ENCODE data around the gene SESN1. TPM values are rescaled to one million over a fixed set of nuclear protein-coding genes. Genes with fewer than 3 reads are reported as not detected.

SESN1 gene
- total RNA-seq, 1 donor from 2014 or later = 50.0 TPM

DNA sequence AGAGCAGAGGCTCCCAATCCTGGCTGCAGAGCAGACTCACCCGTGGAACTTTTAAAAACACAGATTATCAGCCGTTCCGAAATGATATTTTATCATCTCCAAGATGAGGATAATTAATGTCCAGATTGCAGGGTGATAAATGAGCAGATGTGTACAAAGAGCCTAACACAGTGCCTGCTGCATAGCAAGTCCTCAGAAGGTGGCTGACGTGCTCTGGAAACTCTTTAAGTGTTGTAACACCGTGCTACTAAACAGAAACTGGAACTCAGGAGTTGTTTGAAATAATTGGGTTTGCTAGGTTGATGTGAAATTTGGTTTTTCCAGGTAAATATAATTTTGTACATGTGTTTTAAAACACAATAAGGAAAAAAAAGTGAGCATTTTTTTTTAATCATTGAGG, 128.4 kb downstream of the SESN1 start:
- DNase-seq (ENCODE audit: low read depth) = no peak

- DNase-seq (ENCODE audit: low read depth) = no peak
Measured at GRCh38 chr6:108961985-108962384, 132.7 kb downstream of the SESN1 start.

DNA sequence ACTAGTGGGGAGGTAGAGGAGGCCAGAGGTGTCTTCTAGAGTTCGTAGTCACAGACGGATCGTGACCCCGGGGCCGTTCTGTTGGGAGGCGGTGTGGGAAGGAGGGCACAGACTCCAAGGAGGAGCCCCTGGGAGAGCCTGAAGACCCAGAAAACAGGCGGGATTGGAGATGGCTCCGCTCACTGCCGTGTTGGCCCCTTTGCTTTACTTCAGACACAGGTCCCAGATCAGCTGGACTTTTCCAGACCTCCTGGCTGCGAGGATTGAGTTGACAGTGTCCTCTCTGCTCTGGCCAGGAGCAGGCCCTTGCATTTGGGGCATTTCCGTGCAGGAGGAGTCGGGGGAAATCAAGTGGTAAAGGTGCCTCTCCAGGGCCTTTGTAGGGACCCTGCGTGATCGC, 133.6 kb downstream of the SESN1 start:
- DNase-seq (ENCODE audit: low read depth) = no peak

DNA sequence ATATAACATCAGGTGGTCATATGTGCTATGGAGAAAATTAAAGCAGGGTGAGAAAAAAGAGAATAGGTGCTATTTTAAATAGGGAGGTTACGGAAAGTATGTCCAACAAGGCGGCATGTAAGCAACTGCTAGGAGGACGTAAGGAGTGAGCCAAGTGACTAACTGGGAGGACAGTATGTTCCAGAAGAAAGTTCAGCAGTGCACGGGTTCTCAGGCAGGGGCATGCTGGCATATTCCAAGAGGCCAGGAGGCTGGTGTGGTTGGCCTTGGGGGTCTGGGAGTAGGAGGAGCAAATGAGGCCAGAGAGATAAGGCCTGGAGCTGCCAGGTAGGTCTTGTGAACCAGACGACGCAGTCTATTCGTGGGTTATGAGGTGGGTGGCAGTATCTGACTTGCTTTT, 134.0 kb downstream of the SESN1 start:
- DNase-seq (ENCODE audit: low read depth) = no peak

DNA sequence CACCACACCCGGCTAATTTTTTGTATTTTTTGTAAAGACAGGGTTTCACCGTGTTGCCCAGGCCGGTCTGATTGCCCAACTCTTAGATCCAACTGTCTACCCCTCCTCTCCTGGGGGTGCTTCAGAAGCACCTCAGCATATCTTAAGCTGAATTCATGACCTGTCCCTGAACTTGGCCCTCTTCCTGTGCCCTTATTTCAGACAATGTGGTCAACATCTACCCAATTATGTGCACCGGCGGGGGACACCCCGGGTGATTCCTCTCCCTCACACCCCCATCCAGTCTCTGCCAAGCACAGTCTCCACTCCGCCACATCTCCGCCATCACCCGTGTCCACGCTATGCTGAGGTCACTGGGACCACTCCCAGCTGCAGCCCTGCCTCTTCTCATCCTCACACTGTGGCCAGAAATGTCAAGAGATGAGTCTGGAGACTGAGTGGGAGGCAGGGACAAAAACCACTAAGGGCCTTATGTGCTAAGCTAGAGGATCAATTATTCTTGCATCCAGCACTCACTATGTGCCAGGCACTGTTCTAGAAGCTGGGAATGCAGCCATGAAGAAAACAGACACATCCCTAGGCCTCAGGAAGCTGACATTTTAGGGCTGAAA, 134.6 kb downstream of the SESN1 start:
- no peak for DNase-seq (ENCODE audit: low read depth)

- no peak for DNase-seq (ENCODE audit: low read depth)
Measured at GRCh38 chr6:108958900-108959770, 135.5 kb downstream of the SESN1 start.

DNA sequence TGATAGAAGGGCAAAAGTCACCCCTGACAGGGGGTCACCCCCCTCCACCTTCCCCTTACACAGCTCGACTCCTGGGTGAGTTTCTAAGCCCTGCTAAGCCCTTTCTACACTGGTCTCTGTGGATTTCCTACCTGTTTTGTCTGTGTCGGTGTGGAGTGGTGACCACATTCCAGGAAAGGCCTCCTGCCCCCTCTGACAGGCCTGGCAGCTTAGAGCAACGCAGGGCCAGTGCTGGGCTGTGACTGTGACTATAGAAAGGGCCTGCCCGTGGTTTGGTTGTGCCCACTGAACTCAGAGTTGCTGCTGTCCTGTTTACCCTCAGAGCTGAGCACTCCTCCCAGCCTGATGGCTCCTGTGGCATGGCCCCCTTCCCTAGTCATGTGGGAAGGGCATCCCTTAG, 137.4 kb downstream of the SESN1 start:
- no peak for DNase-seq (ENCODE audit: low read depth)

- DNase-seq (ENCODE audit: low read depth) = no peak
Measured at GRCh38 chr6:108955329-108955949, 139.2 kb downstream of the SESN1 start.

DNA sequence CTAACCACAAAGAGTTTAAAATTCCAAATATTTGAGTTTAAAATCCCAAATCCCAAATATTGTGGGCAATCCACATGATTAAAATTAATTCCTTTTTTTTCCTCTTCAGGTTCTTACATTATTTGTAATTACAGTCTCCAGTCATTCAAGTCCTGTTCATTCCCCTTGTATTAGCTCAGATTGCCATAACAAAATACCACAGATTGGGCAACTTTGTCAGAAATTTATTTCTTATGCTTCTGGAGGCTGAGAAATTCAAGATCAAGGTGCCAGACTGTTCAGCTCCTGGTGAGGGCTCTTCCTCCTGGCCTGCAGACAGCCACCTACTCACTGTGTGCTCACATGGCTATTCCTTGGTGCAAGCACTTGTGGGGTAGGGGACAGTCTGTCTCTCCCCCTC, 141.0 kb downstream of the SESN1 start:
- DNase-seq (ENCODE audit: low read depth) = no peak

DNA sequence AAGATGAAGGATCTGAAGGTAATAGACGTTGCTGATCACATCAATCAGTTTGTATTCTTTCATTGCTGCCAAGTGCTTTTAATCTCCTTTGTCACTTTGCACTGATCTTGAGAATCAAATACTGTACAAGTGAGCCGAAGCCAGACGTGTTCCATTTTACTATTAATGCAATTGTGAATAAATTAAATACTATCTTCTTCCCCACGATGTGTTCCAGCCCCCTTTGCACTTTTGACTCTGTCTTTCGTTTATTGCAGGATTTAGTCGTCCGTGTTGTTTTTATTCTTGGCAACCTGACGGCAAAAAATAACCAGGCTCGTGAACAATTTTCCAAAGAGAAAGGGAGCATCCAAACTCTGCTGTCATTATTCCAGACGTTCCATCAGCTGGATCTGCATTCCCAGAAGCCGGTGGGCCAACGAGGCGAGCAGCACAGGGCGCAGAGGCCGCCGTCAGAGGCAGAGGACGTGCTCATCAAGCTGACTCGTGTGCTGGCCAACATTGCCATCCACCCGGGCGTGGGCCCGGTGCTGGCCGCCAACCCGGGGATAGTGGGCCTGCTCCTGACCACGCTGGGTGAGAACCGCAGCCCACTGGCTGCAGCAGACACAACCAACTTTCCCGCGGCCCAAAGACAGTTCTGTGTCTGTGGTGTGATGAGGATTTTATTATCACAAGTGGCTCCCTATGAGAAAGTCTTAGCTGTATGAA, 141.7 kb downstream of the SESN1 start:
- DNase-seq (ENCODE audit: low read depth) = peak; percentile 56

GRCh38 chr6:108951351-108951953, 143.2 kb downstream of the SESN1 start:
- DNase-seq (ENCODE audit: low read depth) = no peak

- DNase-seq (ENCODE audit: low read depth) = peak; percentile 46
Measured at GRCh38 chr6:108948181-108948661, 146.4 kb downstream of the SESN1 start.

- DNase-seq (ENCODE audit: low read depth) = peak; percentile 79
Measured at GRCh38 chr6:108947114-108947854, 147.4 kb downstream of the SESN1 start.

DNA sequence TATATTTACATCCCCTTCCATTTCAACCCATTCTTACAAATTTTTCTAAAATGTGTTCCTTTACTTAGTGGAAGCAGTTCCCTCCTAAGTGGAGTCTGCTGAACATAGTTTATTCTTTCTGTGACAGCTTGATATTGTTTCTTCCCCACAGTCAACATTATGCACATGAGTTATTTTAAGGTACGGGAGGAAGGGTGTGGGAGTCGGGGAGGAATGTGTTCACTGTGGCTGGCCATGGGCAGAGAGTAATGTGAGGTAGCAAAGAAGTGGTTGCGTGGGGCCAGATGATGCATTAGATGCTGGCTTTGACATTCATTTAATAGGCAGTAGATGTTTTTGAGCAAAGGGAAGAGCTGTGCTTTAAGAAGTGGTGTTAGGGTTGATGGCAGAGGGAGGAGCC, 148.0 kb downstream of the SESN1 start:
- peak; percentile 90 for DNase-seq (ENCODE audit: low read depth)

DNA sequence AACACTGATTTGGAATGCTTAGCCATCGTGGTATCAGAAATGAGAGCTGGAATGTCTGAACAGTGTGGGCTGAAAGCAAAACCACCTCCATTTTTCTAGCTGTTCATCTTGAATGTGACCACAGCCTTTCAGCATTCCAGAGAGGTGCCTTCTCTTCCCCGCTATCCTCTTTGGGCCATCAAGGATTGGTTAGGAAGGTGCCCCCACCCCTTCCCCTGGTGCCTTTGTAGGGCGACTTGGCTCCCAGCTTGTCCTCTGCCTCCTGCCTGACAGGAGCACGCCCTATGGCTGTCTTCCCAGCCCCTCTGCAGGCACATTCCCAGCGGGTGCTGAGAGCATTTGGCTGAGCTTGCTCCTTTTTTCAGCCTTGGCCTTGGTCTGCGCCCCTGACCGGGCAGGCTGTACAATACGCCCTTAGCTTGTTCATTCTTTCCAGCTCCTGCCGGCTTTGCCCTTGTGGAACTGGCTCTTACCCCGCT, 148.9 kb downstream of the SESN1 start:
- peak; percentile 77 for DNase-seq (ENCODE audit: low read depth)

DNA sequence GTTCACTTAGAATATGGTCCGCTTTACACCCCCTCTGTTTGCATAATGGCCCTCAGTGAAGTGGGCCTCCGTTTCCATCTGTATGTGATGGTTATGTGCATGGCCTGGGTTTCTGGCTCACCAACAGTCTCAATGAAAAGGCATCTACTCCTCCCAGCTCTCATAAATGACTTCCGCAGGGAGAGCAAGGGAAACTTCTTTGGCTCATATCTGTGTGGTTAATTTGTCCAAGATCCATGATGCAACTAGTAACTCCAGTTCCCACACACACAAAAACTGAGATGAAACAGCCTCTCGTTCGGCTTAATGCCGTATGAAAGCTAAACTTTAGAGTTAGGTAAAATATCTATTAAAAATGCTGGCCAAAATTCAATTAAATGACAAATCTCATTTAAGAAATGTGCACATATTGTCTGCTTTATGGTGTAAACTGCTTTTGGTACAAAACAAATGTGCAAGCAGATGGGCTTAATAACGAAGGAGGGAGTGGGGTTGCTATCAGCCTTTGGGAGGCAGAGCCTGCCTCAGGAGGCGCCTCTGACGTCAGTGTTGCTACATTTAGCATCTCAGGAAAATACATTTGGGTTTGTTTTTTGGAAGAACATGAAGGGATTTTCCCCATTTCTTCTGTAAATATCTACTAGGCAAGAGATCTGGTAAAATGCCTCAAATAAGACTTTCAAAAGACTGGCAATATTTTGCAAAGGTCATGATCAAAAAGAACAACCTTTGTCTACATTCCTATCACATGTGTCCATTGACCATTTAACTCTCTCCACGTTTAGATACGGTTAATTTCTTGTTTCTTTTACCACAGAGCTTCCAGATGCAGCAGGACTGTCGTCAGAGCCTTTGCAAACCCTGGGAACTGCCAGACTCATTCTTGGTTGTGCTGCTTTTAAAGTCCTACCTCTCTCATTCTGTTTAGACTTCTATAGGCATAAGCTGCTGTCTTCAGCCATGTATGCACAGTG, 149.7 kb downstream of the SESN1 start:
- peak; percentile 82 for DNase-seq (ENCODE audit: low read depth)

DNA sequence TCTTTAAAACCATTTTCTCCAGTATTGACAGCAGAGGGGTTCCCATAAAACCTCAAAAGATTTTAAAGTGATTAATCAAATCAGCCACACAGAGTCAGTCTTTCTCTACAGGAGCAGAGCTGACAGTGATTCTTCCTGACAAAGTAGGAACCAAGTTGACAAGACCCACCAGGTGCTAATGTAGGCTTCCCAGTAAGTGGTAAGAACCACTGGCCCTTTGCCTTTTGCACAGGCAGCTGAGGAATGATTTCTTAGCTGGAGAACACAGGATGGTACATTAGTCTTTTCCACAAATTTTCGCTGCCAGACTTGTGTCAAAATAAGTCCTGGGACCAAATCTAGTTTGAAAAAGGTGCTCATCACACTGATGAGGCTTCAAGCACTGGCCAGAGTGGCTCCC, 150.6 kb downstream of the SESN1 start:
- peak; percentile 93 for DNase-seq (ENCODE audit: low read depth)

- DNase-seq (ENCODE audit: low read depth) = no peak
Measured at GRCh38 chr6:108942556-108943492, 151.8 kb downstream of the SESN1 start.

All from myocyte (in vitro differentiated cells).